ENCODE measurements around the gene DOCK8.
"Not testable (repeated sequence)": the region's sequence is repeated elsewhere in the genome, so short reads cannot be mapped to it uniquely, and the experiment has no call there.

The DOCK8 gene

DNA sequence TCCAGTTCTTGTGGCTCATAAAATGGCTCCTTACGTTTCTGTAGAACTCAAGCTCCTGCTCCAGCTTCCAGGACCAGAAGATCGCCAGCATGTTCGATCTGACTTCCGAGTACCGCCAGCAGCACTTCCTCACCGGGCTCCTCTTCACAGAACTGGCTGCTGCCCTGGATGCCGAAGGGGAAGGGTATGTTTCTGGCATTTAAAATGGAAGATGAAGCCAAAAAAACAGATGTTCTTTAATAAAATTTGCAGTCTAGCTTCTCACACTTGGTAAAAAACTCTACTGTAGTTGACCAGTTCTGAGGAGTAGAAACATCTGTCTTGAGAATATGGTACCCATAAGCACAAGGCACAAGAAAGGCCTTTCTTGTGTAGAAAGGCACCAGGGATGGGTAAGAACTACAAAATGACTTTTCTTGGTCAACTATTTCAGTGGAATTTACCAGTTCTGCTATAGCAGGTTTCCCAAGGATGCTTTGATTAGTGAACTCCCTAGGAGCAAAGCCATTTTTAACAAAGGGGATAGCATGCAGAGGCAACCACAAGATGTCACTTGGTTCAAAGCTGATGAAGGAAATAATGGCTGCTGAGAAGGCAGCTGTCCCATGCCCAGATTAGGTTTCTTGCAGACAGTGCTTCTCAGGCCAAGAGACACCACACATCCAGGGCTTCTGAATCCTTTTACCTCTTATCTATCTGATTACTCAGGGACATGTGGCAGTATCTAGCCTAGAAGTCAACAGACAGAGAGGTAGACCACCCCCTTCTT, 192.4 kb downstream of the DOCK8 start:
- ATAC-seq, result no peak
- TF ChIP-seq CSRNP3 (CRISPR knock-in tag; IDR thresholded peaks at IDR 0.05), result no peak
- TF ChIP-seq PPARA (CRISPR knock-in tag; IDR thresholded peaks at IDR 0.05; ENCODE audit: borderline replicate concordance), result no peak
- TF ChIP-seq ZNF565 (CRISPR knock-in tag; conservative IDR thresholded peaks at IDR 0.05; ENCODE audit: low read depth), result no peak
- no peak for TF ChIP-seq PATZ1 (CRISPR knock-in tag; IDR thresholded peaks at IDR 0.05; ENCODE audit: borderline replicate concordance)
- no peak for TF ChIP-seq ESRRG (CRISPR knock-in tag; IDR thresholded peaks at IDR 0.05)

GRCh38 chr9:409655-410054, 195.0 kb downstream of the DOCK8 start:
- ATAC-seq, result not testable (repeated sequence)

DNA sequence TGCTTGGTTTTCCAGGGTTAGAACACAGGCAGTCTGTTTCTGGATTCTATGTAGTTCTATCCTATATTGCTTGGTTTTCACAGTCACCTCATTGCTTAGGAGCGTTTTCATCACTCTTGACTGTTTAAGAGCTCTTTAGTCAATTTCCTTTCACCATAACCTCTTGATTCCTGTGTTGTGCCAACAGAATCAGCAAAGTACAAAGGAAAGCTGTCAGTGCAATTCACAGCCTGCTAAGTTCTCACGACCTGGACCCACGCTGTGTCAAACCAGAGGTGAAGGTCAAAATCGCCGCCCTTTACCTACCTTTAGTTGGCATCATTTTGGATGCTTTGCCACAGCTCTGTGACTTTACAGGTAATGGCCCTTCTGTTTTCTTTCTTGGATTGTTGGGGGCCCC, 199.9 kb downstream of the DOCK8 start:
- no peak for ATAC-seq
- no peak for TF ChIP-seq CREB5 (CRISPR knock-in tag; IDR thresholded peaks at IDR 0.05; ENCODE audit: low read depth)
- no peak for TF ChIP-seq ZC3H10 (CRISPR knock-in tag; IDR thresholded peaks at IDR 0.05)
- TF ChIP-seq ESRRG (CRISPR knock-in tag; IDR thresholded peaks at IDR 0.05), result no peak
- no peak for TF ChIP-seq TOX (CRISPR knock-in tag; IDR thresholded peaks at IDR 0.05; ENCODE audit: borderline replicate concordance)
- no peak for TF ChIP-seq ISL1 (CRISPR knock-in tag; IDR thresholded peaks at IDR 0.05)
- TF ChIP-seq ZFP30 (CRISPR knock-in tag; IDR thresholded peaks at IDR 0.05), result no peak
- TF ChIP-seq TCF4 (CRISPR knock-in tag; IDR thresholded peaks at IDR 0.05; ENCODE audit: borderline replicate concordance), result no peak

GRCh38 chr9:419571-420171, 205.0 kb downstream of the DOCK8 start:
- no peak for ATAC-seq
- no peak for TF ChIP-seq ZNF565 (CRISPR knock-in tag; conservative IDR thresholded peaks at IDR 0.05; ENCODE audit: low read depth)
- no peak for TF ChIP-seq BACH2 (CRISPR knock-in tag; IDR thresholded peaks at IDR 0.05; ENCODE audit: borderline replicate concordance)
- TF ChIP-seq RARB (CRISPR knock-in tag; IDR thresholded peaks at IDR 0.05), result no peak
- TF ChIP-seq ISL1 (CRISPR knock-in tag; IDR thresholded peaks at IDR 0.05), result no peak

- ATAC-seq, result no peak
- no peak for TF ChIP-seq ZC3H10 (CRISPR knock-in tag; IDR thresholded peaks at IDR 0.05)
- TF ChIP-seq CSDC2 (CRISPR knock-in tag; IDR thresholded peaks at IDR 0.05), result no peak
- no peak for TF ChIP-seq ZFP30 (CRISPR knock-in tag; IDR thresholded peaks at IDR 0.05)
- TF ChIP-seq SNAI2 (CRISPR knock-in tag; IDR thresholded peaks at IDR 0.05), result no peak
- TF ChIP-seq ZNF565 (CRISPR knock-in tag; conservative IDR thresholded peaks at IDR 0.05; ENCODE audit: low read depth), result no peak
- TF ChIP-seq ZFP3 (CRISPR knock-in tag; IDR thresholded peaks at IDR 0.05), result no peak
- no peak for TF ChIP-seq ZNF8 (CRISPR knock-in tag; IDR thresholded peaks at IDR 0.05)
- TF ChIP-seq TCF4 (CRISPR knock-in tag; IDR thresholded peaks at IDR 0.05; ENCODE audit: borderline replicate concordance), result no peak
- no peak for TF ChIP-seq ARNTL (CRISPR knock-in tag; IDR thresholded peaks at IDR 0.05; ENCODE audit: borderline replicate concordance, low read depth)
- TF ChIP-seq CREB5 (CRISPR knock-in tag; IDR thresholded peaks at IDR 0.05; ENCODE audit: low read depth), result no peak
- TF ChIP-seq POU6F1 (CRISPR knock-in tag; IDR thresholded peaks at IDR 0.05; ENCODE audit: borderline replicate concordance, low read depth), result no peak
- no peak for TF ChIP-seq TOX (CRISPR knock-in tag; IDR thresholded peaks at IDR 0.05; ENCODE audit: borderline replicate concordance)
- no peak for TF ChIP-seq ISL1 (CRISPR knock-in tag; IDR thresholded peaks at IDR 0.05)
- no peak for TF ChIP-seq BACH2 (CRISPR knock-in tag; IDR thresholded peaks at IDR 0.05; ENCODE audit: borderline replicate concordance)
- no peak for TF ChIP-seq OSR1 (CRISPR knock-in tag; IDR thresholded peaks at IDR 0.05)
- no peak for TF ChIP-seq RARB (CRISPR knock-in tag; IDR thresholded peaks at IDR 0.05)
Observed at GRCh38 chr9:421896-422295, 207.2 kb downstream of the DOCK8 start.

Data from SK-N-SH treated with all-trans-retinoic acid at 6 μM for 48 hours (cell line).